Neural cell (in vitro differentiated cells): ENCODE results near the gene EEIG2. TPM values are rescaled to one million over a fixed set of nuclear protein-coding genes. Genes with fewer than 3 reads are reported as not detected.

Source experiments
- H2AFZ ChIP-seq: fragments of 200-600, 300-800 bp; sonication (generic), shearing (Covaris generic); 2 replicates; pipeline ENCODE4 v1.6.0; 2014; ENCODE audit warnings: low read depth, mild to moderate bottlenecking, antibody characterized with exemption, low read length, moderate library complexity
- H3F3A ChIP-seq: fragments of 200-600 bp; shearing (Covaris generic); 2 replicates; pipeline ENCODE4 v1.6.1; 2016; ENCODE audit warnings: mild to moderate bottlenecking, moderate library complexity, mixed read lengths, antibody characterized with exemption, low read length; ENCODE audit not compliant: insufficient read depth, poor library complexity, severe bottlenecking
- H3K27ac ChIP-seq: fragments of 200-600, 300-800 bp; sonication (generic), shearing (Covaris generic); 2 replicates; pipeline ENCODE4 v1.5.1; 2014; ENCODE audit warnings: mild to moderate bottlenecking, low read length, moderate library complexity
- H3K27me3 ChIP-seq: fragments of 300-800, 200-600 bp; sonication (generic), shearing (Covaris generic); 2 replicates; pipeline ENCODE4 v1.6.0; 2014; ENCODE audit warnings: mild to moderate bottlenecking, low read depth, low read length, moderate library complexity; ENCODE audit not compliant: insufficient read depth
- H3K36me3 ChIP-seq: fragments of 300-800, 200-600 bp; sonication (generic), shearing (Covaris generic); 2 replicates; pipeline ENCODE4 v1.5.1; 2014; ENCODE audit warnings: mild to moderate bottlenecking, antibody characterized with exemption, low read length, moderate library complexity; ENCODE audit not compliant: insufficient read depth
- H3K4me2 ChIP-seq: fragments of 300-800, 200-600 bp; sonication (generic), shearing (Covaris generic); 2 replicates; pipeline ENCODE4 v1.6.0; 2014; ENCODE audit warnings: mild to moderate bottlenecking, low read length
- H3K4me3 ChIP-seq: fragments of 300-800, 200-600 bp; sonication (generic), shearing (Covaris generic); 2 replicates; pipeline ENCODE4 v1.5.1; 2014; ENCODE audit warnings: mild to moderate bottlenecking, low read length, moderate library complexity
- H3K79me2 ChIP-seq: fragments of 200-600 bp; shearing (Covaris generic); replicated peaks from 2 replicates; pipeline ENCODE4 v1.6.0; 2014; ENCODE audit warnings: mild to moderate bottlenecking, low read length, moderate library complexity; ENCODE audit not compliant: insufficient read depth
- H3K9ac ChIP-seq: fragments of 300-800, 200-600 bp; sonication (generic), shearing (Covaris generic); 2 replicates; pipeline ENCODE4 v1.6.1; 2016; ENCODE audit warnings: mild to moderate bottlenecking, low read length, mixed read lengths
- H3K9me2 ChIP-seq: fragments of 200-600 bp; shearing (Covaris generic); 2 replicates; pipeline ENCODE4 v1.6.1; 2016; ENCODE audit warnings: mild to moderate bottlenecking, low read length, mixed read lengths; ENCODE audit not compliant: insufficient read depth
- H3K9me3 ChIP-seq: fragments of 200-600, 300-800 bp; sonication (generic), shearing (Covaris generic); 2 replicates; pipeline ENCODE4 v1.6.1; 2016; ENCODE audit warnings: mild to moderate bottlenecking, mixed run types, low read length, moderate library complexity, mixed read lengths
- H4K20me1 ChIP-seq: fragments of 200-600 bp; shearing (Covaris generic); 2 replicates; pipeline ENCODE4 v1.6.1; 2016; ENCODE audit warnings: mild to moderate bottlenecking, mixed run types; ENCODE audit not compliant: insufficient read depth
- CTCF ChIP-seq: fragments of 450-650 bp; IDR thresholded peaks from 2 replicates; pipeline ENCODE4 v1.5.1; 2014; ENCODE audit warnings: antibody characterized with exemption, mild to moderate bottlenecking, moderate library complexity; ENCODE audit not compliant: poor library complexity, severe bottlenecking
- EP300 ChIP-seq: fragments of 450-650 bp; conservative IDR thresholded peaks from 2 replicates; pipeline ENCODE4 v1.6.1; 2014; ENCODE audit warnings: antibody characterized with exemption, mild to moderate bottlenecking, moderate library complexity; ENCODE audit not compliant: poor library complexity, severe bottlenecking
- EZH2 ChIP-seq: fragments of 200-600, 300-800 bp; shearing (Covaris generic), sonication (generic); IDR thresholded peaks from 2 replicates; pipeline ENCODE4 v1.6.1; 2014; ENCODE audit warnings: antibody characterized with exemption, low read length, borderline replicate concordance, mild to moderate bottlenecking; ENCODE audit not compliant: insufficient read depth, poor library complexity, severe bottlenecking
- MXI1 ChIP-seq: fragments of 450-650 bp; conservative IDR thresholded peaks from 2 replicates; pipeline ENCODE4 v1.6.1; 2014; ENCODE audit warnings: antibody characterized with exemption, mild to moderate bottlenecking; ENCODE audit not compliant: poor library complexity, severe bottlenecking
- POLR2AphosphoS5 ChIP-seq: IDR thresholded peaks from 2 replicates; pipeline ENCODE4 v1.6.1; 2012
- RAD21 ChIP-seq: fragments of 450-650 bp; conservative IDR thresholded peaks from 2 replicates; pipeline ENCODE4 v1.6.1; 2014; ENCODE audit warnings: antibody characterized with exemption, mild to moderate bottlenecking, moderate library complexity
- REST ChIP-seq: IDR thresholded peaks from 2 replicates; pipeline ENCODE4 v1.6.1; 2012; ENCODE audit warnings: borderline replicate concordance
- SMC3 ChIP-seq: fragments of 450-650 bp; conservative IDR thresholded peaks from 2 replicates; pipeline ENCODE4 v1.6.1; 2014; ENCODE audit warnings: antibody characterized with exemption, mild to moderate bottlenecking, moderate library complexity; ENCODE audit not compliant: poor library complexity
- TAF1 ChIP-seq: IDR thresholded peaks from 2 replicates; pipeline ENCODE4 v1.6.1; 2012; ENCODE audit warnings: low read depth
- polyA plus RNA-seq: library from polyadenylated mRNA; depleted of rRNA; stranded (reverse); fragments of >200 nt; gene quantifications from 2 replicates; pipeline ENCODE4 v1.2.3, GENCODE V29; 2014

The EEIG2 gene
- polyA plus RNA-seq, 1 donor from 2014 or later = 13.1 TPM

- Histone ChIP-seq H4K20me1 (no peaks in the 10 kb centered on the region), H2AFZ (no peak overlapping the region), H3F3A (no peaks in the 10 kb centered on the region), H3K9ac (no peak overlapping the region), H3K4me2 (no peak overlapping the region), H3K9me2 (no peaks in the 10 kb centered on the region), H3K9me3 (no peaks in the 10 kb centered on the region), H3K27me3 (no peaks in the 10 kb centered on the region), H3K36me3 (no peaks in the 10 kb centered on the region), H3K79me2 (no peaks in the 10 kb centered on the region), H3K27ac (no peak overlapping the region), H3K4me3 (no peak overlapping the region)
- TF ChIP-seq RAD21 (no peak), EZH2 (no peak), REST (no peak), POLR2AphosphoS5 (no peak), SMC3 (no peak), TAF1 (no peak), CTCF (no peak), MXI1 (no peak), EP300 (no peak)
These were observed 12.3 kb downstream of the EEIG2 start for GRCh38 chr1:108572182-108572581.

- no peak overlapping the region for H3K9ac ChIP-seq
- H3K79me2 ChIP-seq = no peaks in the 10 kb centered on the region
- no peak overlapping the region for H2AFZ ChIP-seq
- no peaks in the 10 kb centered on the region for H3K27me3 ChIP-seq
- H3F3A ChIP-seq = no peaks in the 10 kb centered on the region
- H3K9me3 ChIP-seq = no peaks in the 10 kb centered on the region
- no peak overlapping the region for H3K4me3 ChIP-seq
- TF ChIP-seq EZH2 (no peak), CTCF (no peak), RAD21 (no peak)
- no peak overlapping the region for H3K4me2 ChIP-seq
- H3K27ac ChIP-seq = no peak overlapping the region
- no peaks in the 10 kb centered on the region for H3K36me3 ChIP-seq
- H4K20me1 ChIP-seq = no peaks in the 10 kb centered on the region
- no peaks in the 10 kb centered on the region for H3K9me2 ChIP-seq
These were observed 13.3 kb downstream of the EEIG2 start for GRCh38 chr1:108573183-108573582.
